AG09319 (cell line): ENCODE measurements around the gene FECH.

Source experiments
- DNase-seq: peaks from one replicate; pipeline ENCODE4 v3.0.0-alpha.2; 2010; ENCODE audit warnings: low read depth; ENCODE audit errors: extremely low read depth
- TF ChIP-seq, protein P1 (sequence below): IDR thresholded peaks from 2 replicates; pipeline ENCODE4 v1.5.1; 2011; ENCODE audit warnings: low read depth, mild to moderate bottlenecking, inconsistent platforms, low read length, moderate library complexity

FECH gene

DNA sequence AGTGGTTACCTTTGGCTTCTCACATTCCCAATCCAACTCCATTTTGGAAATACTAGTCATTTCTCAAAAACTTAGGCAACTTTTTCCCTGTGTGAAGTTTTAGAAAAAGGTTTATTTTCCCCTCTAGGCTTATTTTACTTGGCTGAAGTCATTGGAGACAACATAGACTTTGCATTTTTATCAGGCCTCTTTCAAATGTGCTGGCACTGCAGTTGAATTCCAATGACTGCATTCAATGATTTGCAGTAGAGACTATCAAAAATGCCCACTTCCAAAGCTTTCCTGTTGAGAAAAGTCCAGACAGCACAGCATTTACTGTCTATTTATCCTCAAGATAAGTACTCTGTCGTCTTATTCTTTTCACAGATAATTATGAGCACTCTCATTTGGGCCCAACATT is 81.3 kb downstream of the FECH start:
- no peak for DNase-seq
- TF ChIP-seq, protein P1, sequence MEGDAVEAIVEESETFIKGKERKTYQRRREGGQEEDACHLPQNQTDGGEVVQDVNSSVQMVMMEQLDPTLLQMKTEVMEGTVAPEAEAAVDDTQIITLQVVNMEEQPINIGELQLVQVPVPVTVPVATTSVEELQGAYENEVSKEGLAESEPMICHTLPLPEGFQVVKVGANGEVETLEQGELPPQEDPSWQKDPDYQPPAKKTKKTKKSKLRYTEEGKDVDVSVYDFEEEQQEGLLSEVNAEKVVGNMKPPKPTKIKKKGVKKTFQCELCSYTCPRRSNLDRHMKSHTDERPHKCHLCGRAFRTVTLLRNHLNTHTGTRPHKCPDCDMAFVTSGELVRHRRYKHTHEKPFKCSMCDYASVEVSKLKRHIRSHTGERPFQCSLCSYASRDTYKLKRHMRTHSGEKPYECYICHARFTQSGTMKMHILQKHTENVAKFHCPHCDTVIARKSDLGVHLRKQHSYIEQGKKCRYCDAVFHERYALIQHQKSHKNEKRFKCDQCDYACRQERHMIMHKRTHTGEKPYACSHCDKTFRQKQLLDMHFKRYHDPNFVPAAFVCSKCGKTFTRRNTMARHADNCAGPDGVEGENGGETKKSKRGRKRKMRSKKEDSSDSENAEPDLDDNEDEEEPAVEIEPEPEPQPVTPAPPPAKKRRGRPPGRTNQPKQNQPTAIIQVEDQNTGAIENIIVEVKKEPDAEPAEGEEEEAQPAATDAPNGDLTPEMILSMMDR = no peak

DNA sequence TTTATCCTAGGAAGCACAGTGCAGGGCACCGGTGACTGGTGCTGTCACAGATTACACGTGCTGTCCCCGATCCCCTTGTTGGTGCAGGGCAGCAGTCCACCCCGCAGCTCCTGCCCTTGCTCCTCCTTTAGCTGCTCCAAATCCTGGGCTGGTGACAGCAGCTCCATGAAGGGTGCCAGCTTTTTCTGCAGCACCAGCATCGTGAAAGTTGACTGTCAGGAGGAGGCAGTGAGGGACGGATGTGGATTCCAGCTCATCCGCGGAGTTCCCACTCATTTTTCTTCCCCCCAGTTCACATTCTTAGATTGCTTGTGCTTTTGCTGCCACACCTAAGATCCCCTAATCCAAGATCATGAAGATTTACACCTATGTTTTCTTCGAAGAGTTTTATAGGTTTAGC is 83.9 kb downstream of the FECH start:
- TF ChIP-seq, protein P1 = no peak
- DNase-seq = no peak

DNA sequence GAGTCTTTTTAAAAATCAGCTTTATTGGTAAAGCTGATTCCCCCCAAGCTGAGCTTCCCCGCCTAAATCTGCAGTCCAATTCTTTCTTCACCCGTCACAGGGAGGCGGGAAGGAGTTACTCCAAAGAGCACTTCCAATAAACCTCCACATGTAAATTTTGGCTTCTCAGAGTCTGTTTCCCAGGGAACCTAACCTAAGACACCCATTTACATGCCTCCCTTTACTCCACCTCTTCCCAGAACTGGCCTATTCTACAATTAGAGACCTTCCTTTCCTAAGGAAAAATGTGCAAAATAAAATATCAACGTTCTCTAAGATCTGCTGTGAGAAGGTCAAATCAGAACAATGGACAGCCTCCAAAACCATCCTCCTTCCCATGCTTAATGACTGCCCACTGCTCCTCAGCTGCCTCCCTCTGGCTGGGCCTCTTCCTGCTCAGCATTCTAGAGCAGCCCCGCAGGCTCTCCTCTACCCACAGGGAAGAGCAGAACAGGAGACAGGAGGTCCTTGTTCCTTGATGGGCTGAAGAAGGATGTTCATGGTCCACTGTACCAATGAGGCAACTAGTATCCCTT is 87.7 kb downstream of the FECH start:
- DNase-seq = no peak

More for the DNA sequence above, 87.7 kb downstream of the FECH start:
- TF ChIP-seq, protein P1 = no peak
